ENCODE measurements around the gene EHBP1L1.

The EHBP1L1 gene

DNA sequence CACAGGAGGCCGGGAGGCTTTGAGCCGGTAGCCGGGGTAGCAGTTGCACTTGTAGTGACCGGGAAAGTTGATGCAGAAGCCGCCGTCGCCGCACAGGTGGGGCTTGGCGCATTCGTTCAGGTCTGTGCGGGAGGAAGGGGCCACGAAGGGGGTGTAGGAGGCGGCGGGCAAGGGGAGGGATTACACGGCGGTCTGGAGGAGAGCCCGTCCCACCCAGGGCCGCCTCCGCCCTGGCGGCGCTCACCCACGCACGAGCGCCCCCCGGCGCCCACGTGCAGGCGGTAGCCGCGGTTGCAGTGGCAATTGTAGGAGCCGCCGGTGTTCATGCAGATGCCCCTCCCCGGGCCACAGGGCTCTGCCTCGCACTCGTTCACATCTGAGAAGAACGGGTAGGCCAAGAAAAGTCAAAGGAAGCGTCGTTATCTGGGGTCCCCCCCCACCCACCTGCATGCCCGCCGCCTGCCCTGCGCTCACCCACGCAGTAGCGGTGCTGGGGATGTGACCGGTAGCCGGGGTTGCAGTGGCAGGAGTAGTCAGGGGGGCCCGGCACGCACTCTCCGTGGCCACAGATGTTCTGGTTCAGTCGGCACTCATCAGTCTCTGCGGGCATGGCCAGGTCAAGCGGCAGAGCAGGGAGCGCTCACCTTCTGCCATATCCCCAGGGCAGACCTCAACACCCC lies 28.3 kb upstream of the EHBP1L1 start:
- DNase-seq, result no peak

DNA sequence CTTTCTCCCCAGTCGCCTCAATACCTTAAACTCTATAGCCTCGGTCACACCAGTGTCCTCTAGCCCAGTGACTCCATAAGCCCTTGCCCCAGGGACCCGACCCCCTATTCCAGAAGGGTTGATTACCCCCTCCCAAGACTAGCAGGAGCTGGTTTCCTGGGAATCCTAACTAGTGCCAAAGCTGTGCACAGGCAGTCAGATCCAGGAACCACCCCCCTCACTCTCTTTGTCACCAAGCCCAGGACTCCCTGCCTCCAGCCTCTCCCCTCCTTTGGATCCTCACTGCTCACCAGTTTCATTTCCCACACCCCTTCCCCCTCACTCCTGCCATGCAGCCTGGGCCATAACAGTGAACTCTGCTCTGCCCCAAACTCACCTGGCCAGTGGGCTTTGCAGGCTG lies 27.5 kb upstream of the EHBP1L1 start:
- no peak for DNase-seq

GRCh38 chr11:65549096-65549495 lies 26.8 kb upstream of the EHBP1L1 start:
- no peak for DNase-seq

DNA sequence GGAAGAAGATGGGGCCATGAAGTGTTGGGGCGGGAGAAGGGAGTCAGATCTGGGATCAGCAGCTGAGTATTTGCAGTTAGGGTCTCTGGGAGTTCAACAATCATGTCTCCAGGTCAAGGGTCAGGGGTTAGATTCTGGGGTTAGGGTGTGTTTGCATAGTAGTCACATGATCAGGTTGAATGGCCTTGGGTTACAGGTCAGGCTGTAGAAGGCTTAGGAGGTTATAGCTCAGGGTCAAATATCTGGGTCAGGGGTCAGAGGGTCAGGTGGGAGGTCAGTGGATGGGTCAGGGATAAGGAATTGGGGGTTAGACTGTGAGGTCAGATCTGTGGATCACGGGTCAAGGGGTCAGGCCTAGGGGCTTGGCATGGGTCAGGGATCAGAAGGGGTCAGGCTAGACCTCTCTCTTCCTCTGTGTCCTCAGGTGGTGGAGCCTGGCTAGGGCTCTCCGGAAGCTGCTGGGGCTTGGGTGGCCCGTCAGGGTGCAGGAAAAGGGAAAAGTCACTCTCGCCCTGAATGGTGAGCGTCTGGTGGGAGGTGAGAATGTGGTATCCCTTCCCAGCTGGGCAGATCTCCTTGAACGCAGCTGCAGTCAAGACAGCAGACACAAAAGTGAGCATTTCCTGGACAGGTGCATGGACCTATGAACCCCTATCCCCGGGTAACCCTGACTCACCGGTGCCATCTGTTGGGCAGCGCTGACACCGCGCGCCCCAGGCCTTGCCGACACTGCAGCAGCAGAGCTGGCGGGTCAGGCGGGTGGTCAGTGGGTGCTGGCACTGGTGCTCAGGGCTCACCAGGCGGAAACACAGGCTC lies 24.1 kb upstream of the EHBP1L1 start:
- peak; percentile 62 to 72 for DNase-seq

DNA sequence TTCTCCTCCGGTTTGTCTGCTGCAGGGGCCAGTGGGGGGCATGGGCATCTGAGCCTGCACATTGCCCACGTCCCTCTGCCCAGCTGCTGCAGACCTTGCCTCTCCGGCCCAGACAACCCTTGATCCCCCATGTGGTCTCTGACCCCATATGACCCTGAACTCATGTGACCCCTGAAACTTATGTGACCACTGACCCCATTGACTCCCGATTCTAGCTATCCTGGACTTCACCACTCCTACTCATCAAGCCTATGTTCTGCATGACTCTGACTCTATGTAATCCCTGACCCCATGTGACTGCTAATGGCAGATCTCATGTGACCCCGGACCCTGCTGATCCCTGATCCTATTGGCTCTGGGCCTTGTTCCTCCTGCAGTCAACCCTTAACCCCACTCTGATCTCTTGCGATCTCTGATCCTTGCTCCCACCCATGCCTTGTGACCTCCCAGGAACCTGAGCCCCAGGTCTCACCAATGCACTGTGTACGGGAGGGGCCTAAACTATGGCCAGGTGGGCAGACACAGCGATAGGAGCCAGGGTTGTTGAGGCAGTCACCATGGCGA lies 23.4 kb upstream of the EHBP1L1 start:
- DNase-seq, result no peak

DNA sequence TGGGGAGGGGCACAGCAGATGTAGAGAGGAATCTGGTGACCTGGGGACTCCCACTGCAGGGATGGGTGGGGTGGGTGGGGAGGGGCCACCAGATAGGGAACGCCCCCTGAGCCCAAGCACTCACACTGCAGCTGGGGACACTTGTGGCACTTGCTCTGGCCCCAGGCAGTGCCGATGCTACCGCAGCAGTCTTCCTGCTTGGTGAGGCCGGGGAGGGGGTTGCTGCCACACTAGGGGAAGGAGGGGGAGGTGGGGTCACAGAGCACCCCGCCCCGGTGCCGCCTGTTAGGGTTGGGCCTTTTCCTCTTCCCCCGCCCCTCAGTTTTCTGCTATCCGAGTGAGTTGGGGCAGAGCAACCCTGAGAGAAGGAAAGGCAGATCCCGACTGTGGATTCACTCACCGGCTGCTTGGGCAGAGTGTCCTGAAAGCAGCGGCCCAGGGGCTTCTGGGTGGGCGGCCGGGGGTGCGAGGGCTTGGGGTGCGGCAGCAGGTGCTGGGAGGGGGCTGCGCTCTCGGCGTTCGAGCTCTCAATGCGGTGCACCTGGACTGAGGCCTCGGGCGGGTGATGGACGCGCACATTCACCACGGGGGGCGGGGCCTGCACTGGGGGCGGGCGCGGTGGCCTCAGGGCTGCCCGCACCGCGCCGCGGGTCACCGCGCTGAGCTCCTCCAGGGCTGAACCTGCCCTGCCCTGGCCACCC lies 22.4 kb upstream of the EHBP1L1 start:
- DNase-seq, result peak; percentile 63 to 75

- DNase-seq, result no peak
These were observed 21.6 kb upstream of the EHBP1L1 start for GRCh38 chr11:65554057-65554818.

- no peak for DNase-seq
These were observed 20.9 kb upstream of the EHBP1L1 start for GRCh38 chr11:65554842-65555430.

DNA sequence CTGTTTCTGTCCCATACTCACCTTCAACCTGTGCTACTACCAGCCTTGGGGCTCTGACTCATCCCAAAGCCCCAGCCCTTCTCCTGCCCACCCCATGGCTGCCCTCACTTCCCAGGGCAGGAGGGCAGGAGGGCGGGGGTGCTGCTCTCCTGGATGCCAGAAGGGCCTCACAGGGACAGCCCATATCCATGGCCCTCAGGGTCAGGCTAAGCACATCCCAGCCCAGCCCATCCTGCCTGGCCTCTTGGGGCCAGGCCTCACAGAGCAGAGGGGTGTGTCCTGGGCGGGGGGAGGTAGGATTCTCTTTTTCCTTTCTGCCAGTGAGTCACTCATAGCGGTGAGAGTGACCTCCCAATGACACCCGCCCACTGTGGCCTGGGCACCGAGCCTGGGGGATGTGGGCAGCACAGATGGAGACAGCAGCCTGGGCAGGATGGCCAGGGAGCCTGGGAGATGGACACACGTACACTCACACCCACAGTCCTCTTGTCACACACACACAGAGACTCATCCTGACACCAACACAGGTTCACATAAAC lies 20.1 kb upstream of the EHBP1L1 start:
- DNase-seq, result peak; percentile 43 to 59

DNA sequence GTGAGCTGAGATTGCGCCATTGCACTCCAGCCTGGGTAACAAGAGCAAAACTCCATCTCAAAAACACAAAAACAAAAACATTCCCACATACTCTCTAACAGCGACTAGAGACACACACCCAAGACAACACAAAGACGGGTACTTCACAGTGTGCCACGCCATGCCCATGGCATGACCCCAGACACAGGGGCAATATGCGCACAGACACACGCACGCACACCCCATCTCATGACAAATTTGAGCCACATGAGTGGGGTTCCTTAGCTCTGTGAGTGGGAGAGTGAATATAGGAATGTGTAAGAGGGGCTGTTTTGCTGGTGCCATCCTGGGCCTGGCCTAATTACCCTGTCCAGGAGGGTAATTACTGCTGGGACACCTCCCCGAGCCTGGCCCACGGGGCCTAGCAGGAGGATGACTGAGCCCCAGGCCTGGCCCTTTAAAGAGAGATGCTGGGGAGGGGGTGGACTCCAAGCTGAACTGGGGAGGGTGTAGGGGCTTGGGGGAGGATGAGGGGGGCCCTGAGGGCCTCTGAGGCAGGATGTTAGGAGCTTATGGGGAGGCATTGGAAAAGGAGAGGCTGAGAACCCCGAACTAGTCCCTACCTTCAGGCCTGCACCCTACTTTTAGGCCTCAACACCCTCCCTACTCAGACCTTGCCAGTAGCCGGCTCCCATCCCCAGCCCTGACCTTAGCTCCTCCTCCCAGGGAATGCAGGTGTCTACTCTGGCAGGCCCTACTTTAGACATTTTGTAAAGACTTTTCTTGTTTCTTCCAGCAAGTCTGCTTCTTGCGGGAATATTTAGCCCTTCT lies 19.2 kb upstream of the EHBP1L1 start:
- no peak for DNase-seq

GRCh38 chr11:65557280-65558001 lies 18.4 kb upstream of the EHBP1L1 start:
- peak in 1 of 2 experiments; percentile 45 for DNase-seq

DNA sequence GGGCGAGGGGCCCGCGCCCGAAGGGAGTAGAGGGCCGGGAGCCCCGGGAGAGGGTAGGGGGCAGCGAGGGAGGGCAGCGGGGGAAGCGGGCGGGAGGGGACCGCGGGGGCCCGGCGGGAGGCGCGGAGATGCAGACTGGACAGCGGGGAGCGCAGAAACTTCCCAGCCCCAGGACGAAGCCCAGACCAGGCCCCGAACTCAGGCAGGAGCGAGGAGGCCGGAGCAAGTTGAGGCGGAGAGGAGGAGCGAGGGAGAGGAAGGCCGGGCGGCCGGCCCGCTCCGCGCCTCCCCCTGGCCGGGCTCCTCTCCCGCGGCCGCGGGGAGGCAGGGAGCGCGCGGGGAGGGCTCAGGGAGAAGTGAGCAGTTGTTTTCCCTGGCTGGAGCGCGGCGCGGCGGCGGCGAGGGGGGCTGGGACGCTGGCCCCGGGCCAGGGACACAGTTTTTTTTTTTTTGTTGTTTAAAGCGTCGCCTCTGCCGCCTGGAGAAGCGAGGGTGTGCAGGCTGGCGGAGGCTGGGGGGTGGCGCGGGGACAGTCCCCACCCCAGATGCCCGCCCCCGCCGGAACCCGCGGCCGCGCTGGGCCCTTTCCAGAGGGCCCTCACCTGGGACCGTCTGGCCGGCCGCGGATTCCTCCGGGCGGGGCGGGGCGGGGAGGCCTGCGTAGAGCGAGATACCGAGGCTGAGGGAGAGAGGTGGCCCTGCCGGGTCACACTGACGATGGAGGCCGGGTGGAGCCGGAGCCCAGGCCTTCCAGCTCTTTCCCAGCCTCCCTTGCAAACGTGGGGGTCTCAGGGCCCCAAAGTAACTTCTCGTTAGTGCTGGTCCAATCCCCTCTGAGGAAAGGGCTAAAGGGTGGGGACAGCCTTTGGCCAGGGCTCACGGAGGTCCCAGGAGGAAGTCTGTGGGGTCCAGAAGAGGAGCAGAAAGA lies 17.6 kb upstream of the EHBP1L1 start, which contains the start of gene LTBP3:
LTBP3 (minus strand) TSS at position 358 of the 928 bp plus-strand sequence. CDS start 400 bp downstream, outside the sequence.
- DNase-seq, result peak; percentile 56 to 64

- no peak for DNase-seq
These were observed 16.8 kb upstream of the EHBP1L1 start for GRCh38 chr11:65558930-65559509.

DNA sequence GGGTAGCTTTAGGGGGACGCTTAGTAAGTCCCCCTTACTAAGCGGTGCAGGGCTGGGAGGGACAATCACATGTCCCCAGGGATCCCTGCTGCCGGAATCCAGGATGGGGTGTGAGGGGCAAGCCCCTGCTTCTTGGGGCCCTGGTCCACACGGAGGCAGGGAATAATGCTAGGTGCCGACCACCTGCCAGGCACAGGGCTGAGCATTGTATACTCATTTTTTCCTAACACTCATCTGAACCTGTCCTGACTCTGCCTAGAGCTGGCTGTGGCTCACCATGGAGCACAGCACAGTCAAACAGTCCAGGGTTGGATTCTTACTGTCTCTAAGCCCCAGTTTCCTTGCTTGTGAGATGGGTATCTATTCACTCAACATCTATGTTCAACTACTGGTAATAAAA lies 16.3 kb upstream of the EHBP1L1 start:
- peak in 1 of 2 experiments; percentile 43 for DNase-seq

- DNase-seq, result no peak
These were observed 15.8 kb upstream of the EHBP1L1 start for GRCh38 chr11:65559951-65560537.

GRCh38 chr11:65560555-65561418 lies 15.1 kb upstream of the EHBP1L1 start:
- no peak for DNase-seq

DNA sequence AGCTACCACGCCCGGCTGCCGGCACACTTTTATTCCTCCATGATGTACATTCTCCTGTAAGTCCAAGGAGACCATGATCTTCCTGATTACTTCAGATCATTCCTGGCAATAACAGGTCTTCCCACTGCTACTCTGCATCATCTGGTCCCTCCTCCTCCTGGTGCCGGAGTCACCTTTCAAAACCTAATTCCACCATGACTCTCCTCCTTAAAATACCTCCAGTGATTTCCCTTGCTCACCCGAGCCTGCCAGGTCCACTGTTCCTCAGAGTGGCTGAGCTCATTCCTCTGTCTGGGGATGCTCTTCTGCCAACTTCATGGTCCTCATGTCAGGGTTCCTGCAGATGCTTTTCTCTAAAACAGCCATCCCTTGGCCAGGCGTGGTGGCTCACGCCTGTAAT lies 13.8 kb upstream of the EHBP1L1 start:
- no peak for DNase-seq

All from activated CD4-positive, alpha-beta T cell treated with anti-CD3 and anti-CD28 coated beads, Interleukin-2, amount 50 U/mL, for 48 hours (primary cell).